Measurements from ENCODE around the gene CCSER1.
"Not testable (repeated sequence)": the region's sequence is repeated elsewhere in the genome, so short reads cannot be mapped to it uniquely, and the experiment has no call there.

GRCh38 chr4:90412786-90413185 lies 285.6 kb downstream of the CCSER1 start:
- not testable (repeated sequence) for TF ChIP-seq CTCF (conservative IDR thresholded peaks at IDR 0.05 in 1 of 2, IDR thresholded peaks at IDR 0.05 in 1 of 2; ENCODE audit: low read depth in 1 of 2, low read length in 2 of 2); EZH2 (IDR thresholded peaks at IDR 0.05; ENCODE audit: low read length, missing control alignments)

All from fibroblast of lung (primary cell).